ENCODE results near the gene TIMM17A. TPM values are rescaled to one million over a fixed set of nuclear protein-coding genes. Genes with fewer than 3 reads are reported as not detected.
"Not testable (repeated sequence)": the region's sequence is repeated elsewhere in the genome, so short reads cannot be mapped to it uniquely, and the experiment has no call there.

TIMM17A gene
- total RNA-seq, 2 experiments from 2014 or later: 116 to 120 TPM

DNA sequence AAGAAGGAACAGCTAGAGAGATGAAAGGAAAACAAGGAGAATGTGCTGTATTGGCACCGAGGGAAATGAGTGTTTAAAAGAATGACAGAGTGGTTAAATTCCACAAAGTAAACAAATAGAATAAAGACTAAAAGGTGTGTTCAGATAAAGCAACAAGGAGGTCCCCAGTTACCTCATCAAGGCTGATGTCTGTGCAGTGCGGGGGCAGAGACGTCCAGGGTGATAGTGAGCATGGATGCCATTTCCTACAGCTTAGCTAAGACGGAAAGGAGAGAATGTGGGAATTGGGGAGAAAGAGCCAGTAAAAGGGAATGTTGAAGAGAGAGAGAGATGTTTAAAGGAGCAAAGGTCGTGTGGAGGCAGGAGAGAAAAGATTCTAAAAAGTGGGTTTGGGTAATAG is 24.5 kb upstream of the TIMM17A start:
- H3K4me1 Mint-ChIP-seq: no peaks in the 10 kb centered on the region
- H3K36me3 Mint-ChIP-seq: no peaks in the 10 kb centered on the region
- H3K27ac Mint-ChIP-seq: no peak overlapping the region
- no peak overlapping the region for H3K4me3 Mint-ChIP-seq
- peaks cover 3% of the 10 kb centered on the region for H3K27me3 Mint-ChIP-seq
- no peak for DNase-seq
- no peaks in the 10 kb centered on the region for H3K9me3 Mint-ChIP-seq

DNA sequence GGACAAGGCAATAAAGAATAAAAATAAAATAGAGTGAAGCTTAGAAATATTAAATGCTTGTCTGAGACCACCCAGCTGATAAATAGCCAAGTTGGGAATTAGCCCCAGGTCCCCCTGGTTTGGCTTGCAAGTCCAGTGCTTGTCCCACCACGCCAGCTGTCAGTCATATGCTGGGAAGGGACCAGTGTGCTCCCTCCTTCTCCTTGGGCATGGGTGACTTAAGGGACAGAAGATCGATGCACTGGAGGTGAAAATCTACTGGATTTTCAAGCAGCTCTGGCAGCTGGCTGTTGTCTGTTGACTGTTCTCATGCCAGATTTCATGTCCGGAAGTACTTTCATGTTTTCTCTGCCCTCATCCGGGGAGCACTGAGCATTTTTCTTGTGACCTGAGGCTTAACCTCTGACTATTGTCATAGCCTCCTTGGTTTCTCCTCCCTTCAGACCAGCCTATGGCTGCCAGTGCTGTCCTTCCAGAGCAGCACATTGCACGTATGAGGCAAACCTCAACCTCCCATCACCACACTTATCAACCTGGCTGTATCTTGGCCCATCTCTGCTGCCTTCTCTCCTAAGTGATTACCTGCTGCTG is 21.4 kb upstream of the TIMM17A start:
- peaks cover 3% of the 10 kb centered on the region for H3K27me3 Mint-ChIP-seq
- no peaks in the 10 kb centered on the region for H3K9me3 Mint-ChIP-seq
- DNase-seq: no peak
- H3K36me3 Mint-ChIP-seq: no peaks in the 10 kb centered on the region
- H3K4me3 Mint-ChIP-seq: no peak overlapping the region
- H3K4me1 Mint-ChIP-seq: no peaks in the 10 kb centered on the region
- H3K27ac Mint-ChIP-seq: no peak overlapping the region

DNA sequence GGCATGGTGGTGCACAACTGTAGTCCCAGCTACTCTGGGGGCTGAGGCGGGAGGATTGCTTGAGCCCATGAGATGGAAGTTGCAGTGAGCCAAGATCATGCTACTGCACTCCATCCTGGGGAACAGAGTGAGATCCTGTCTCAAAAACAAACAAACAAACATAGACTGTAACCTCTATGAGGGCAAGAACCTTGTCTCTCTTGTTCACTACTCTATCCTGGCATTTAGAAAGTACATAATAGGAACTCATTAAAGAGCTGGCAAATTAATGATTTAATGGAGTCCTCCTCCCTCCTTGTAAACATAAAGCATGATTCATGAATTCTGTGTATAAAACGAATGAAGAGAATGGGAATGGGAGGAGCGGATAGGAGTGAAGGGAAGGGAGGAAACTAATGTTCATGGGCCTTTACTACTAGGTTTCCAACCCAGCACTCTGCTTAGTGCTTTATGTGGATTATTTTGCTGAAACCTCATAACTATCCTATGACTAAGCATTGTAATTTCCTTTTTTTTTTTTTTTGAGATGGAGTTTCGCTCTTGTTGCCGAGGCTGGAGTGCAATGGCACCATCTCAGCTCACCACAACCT is 17.6 kb upstream of the TIMM17A start:
- Mint-ChIP-seq H3K27me3 (peaks cover 3% of the 10 kb centered on the region), H3K27ac (no peak overlapping the region), H3K4me1 (no peaks in the 10 kb centered on the region), H3K9me3 (no peaks in the 10 kb centered on the region), H3K36me3 (no peaks in the 10 kb centered on the region), H3K4me3 (no peak overlapping the region)
- DNase-seq: no peak

DNA sequence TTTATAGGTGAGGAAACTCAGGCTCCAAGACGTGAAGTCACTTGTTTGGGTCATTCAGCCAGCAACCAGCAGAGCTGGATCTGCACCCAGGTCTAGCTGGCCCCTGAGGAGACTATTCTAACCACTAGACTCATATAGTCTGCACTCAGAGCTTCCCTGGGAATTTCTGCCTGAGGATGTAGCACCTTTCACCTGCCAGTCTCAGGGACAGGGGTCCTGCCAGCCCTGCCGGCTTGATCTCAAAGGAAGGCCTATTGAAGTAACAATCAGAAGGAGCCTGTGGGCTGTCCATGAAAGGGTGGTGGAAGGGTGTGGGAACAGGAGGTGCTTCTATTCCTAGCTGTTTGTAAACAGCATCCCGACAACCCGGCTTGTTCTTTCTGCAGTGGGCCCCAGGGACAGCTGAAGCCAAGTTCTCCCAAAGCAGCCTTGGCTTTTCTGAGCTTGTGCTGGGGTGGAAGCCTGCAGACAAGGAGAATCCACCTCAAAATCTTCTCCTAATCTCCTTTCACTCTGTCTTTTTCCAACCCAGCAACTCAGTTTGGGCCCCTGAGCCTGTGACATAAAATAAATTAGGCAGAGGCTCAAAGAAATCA is 16.8 kb upstream of the TIMM17A start:
- H3K4me3 Mint-ChIP-seq: no peak overlapping the region
- no peaks in the 10 kb centered on the region for H3K4me1 Mint-ChIP-seq
- no peaks in the 10 kb centered on the region for H3K9me3 Mint-ChIP-seq
- DNase-seq: no peak
- H3K27ac Mint-ChIP-seq: no peak overlapping the region
- H3K27me3 Mint-ChIP-seq: peaks cover 3% of the 10 kb centered on the region
- H3K36me3 Mint-ChIP-seq: no peaks in the 10 kb centered on the region

DNA sequence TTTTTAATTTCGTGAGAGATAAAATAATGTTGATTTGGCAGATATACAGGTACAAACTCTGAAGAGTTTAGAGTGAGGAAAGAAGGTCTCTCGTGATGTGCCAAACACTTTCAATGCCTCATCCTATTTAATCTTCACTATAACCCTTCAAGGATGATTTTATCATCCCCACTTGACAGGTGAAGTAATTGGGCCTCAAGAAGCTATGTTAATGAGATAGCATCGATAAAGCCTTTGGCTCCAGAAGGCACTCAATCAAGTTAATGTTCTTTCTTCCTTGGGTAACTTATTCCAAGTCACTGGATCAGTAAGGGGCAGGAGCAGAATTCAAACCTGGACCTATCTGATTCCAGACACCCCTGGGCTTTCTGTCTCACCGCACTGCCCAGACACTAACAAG is 16.2 kb upstream of the TIMM17A start:
- Mint-ChIP-seq H3K4me3 (no peak overlapping the region), H3K4me1 (no peaks in the 10 kb centered on the region), H3K27me3 (peaks cover 6% of the 10 kb centered on the region), H3K36me3 (no peaks in the 10 kb centered on the region), H3K9me3 (no peaks in the 10 kb centered on the region), H3K27ac (no peak overlapping the region)
- no peak for DNase-seq

DNA sequence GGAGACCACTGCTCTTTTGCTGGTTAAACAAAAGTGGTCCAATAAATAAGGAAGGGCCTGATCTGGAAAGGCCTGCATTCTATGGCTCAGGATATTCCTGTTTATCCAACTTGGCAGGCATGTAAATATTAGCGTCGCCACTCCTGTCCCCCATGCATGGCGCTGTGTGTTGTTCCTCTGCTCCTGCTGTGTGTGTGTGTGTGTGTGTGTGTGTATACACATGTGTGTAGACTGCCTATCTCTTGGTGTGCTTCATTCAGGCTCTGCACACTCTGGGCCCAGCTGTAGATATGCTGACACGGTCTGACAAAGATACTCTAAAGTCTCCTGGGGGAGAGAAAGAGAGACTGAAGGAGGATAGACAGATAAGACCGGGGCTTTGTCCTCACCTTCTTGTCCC is 15.7 kb upstream of the TIMM17A start:
- Mint-ChIP-seq H3K27me3 (peaks cover 11% of the 10 kb centered on the region), H3K4me1 (no peaks in the 10 kb centered on the region), H3K27ac (no peak overlapping the region), H3K4me3 (no peak overlapping the region), H3K9me3 (no peaks in the 10 kb centered on the region), H3K36me3 (no peaks in the 10 kb centered on the region)
- DNase-seq: no peak

DNA sequence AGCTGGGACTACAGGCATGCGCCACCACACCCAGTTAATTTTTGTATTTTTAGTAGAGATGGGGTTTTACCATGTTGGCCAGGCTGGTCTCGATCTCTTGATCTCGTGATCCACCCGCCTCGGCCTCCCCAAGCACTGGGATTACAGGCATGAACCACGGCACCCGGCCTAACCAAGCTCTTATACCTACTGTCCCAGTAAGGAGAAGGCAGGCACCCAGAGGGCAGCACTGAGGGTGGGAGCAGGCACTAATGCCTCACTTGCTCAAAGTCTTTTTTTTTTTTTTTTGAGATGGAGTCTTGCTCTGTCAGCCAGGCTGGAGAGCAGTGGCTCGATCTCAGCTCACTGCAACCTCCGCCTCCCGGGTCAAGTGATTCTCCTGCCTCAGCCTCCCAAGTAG is 15.0 kb upstream of the TIMM17A start:
- DNase-seq, H3K4me1 Mint-ChIP-seq, H3K4me3 Mint-ChIP-seq, H3K36me3 Mint-ChIP-seq, H3K9me3 Mint-ChIP-seq, H3K27ac Mint-ChIP-seq: not testable (repeated sequence)
- H3K27me3 Mint-ChIP-seq: peaks cover 18% of the 10 kb centered on the region

DNA sequence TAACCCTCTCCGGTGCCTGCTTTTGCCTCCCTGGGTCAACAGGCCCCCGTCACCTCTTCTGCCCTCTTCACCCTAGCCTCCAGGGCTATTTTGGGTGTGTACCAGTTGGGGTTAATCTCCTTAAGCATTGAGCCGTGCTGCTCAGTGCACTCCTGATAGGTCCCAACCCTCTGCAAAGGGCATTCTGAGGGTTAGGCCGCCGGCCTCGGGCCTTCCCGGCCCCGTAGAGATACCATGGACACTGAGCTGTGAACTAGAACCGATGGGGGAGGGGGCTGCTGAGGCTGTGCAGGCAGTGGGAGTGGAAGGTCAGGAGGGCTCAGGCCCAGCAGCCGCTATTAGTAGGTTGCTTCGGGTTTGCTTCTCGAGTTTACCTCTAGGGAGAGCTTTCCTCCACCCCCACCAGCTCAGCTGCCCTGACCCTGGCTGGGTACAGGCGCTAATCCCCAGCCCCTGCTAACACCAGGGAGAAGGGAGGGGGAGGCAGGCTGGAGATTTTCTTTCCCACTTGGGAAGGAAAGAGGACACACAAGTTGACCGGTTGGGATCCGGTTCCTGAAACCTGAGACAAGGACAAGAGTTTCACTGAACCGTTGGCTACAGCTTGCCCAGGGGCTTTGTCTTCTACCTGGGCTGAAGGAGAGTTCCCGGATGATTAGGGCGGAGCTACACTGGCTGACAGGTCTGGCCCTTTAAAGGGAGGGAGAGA is 13.7 kb upstream of the TIMM17A start:
- H3K27me3 Mint-ChIP-seq: peaks cover 31% of the 10 kb centered on the region
- H3K9me3 Mint-ChIP-seq: no peaks in the 10 kb centered on the region
- H3K27ac Mint-ChIP-seq: no peak overlapping the region

DNA sequence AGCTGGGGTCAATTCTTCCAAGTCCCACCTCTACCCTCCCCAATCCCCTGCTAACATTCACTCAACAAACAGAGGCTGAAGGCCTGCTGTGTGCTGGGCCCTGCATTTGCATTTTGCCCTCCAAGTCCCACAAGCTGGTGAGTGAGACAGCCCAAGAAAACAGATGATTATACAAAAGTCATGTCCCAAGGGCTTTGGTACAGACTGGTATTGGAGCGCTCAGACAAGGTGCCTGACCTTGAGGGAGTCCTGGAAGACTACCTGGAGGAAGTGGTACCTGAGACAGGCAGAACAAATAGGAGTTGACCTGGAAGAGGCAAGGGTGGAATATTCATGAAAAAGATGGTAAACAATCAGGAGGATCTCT is 13.2 kb upstream of the TIMM17A start:
- peaks cover 6% of the 10 kb centered on the region for H3K4me1 Mint-ChIP-seq
- H3K27ac Mint-ChIP-seq: no peak overlapping the region
- peaks cover 36% of the 10 kb centered on the region for H3K27me3 Mint-ChIP-seq
- no peaks in the 10 kb centered on the region for H3K36me3 Mint-ChIP-seq
- H3K4me3 Mint-ChIP-seq: no peak overlapping the region
- H3K9me3 Mint-ChIP-seq: no peaks in the 10 kb centered on the region
- DNase-seq: no peak

More for the DNA sequence above, 13.7 kb upstream of the TIMM17A start:
- Mint-ChIP-seq H3K36me3 (no peaks in the 10 kb centered on the region), H3K4me3 (no peak overlapping the region), H3K4me1 (peaks cover 6% of the 10 kb centered on the region)
- no peak for DNase-seq

DNA sequence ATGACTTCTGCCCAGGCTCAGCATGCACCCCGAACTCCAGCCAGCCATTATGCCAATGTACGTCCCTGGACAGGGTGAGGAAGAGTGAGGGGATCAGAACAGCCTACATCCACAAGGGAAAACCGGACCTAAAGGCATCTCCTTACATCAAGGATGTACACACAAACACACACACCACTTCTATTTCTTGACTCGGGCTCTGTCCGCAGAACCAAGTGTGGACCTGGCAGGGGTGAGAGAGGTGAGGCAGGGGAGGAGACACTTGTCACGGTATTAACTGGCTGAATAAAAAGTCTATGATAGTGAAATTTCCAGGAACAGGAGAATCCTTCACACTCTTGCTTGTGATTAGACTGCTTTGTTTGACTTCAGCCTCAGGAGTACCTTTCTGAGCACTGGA is 11.3 kb upstream of the TIMM17A start:
- Mint-ChIP-seq H3K27ac (no peak overlapping the region), H3K27me3 (peaks cover 52% of the 10 kb centered on the region), H3K9me3 (no peaks in the 10 kb centered on the region), H3K36me3 (no peaks in the 10 kb centered on the region), H3K4me1 (peaks cover 6% of the 10 kb centered on the region), H3K4me3 (no peak overlapping the region)
- DNase-seq: no peak

DNA sequence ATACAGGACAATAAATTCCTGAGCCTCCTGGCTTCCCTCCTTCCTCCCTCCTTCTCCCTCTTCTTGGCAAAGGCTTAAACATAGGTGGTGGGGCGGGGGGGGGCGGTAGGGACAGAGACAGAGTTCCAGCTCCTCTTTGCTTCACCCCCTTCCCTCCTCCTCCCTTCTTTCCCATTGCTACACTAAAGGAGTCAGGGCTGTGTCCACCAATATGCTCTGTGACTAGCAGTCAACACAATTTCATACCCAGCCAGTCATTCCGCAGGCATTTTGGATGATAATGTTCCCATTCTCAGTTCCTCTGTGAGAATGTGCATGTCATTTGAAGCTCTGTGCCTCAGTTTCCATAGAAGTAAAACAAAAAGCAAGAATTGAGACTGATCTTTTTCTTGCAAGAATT is 10.7 kb upstream of the TIMM17A start:
- Mint-ChIP-seq H3K36me3 (no peaks in the 10 kb centered on the region), H3K4me3 (no peak overlapping the region), H3K27me3 (peaks cover 52% of the 10 kb centered on the region), H3K27ac (no peak overlapping the region), H3K4me1 (peaks cover 6% of the 10 kb centered on the region), H3K9me3 (no peaks in the 10 kb centered on the region)
- no peak for DNase-seq

DNA sequence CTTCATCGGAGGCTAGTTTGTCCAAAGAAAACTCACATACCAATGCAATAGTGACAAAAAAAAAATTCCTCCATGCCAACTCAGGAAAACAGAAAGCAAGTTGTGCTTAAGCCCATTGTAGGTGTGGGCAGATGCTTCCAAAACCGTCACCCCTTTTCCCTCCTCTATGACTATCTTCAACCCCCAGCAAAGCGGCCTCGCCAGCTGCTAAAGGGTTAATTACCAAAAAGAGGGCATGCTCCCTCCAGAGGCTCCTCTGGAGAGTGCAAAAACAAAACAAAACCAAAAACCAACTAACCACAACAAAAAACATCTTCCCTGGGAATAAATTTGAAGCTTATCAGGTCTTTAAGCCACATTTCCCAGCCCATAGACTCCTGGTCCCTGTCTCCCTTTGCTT is 10.1 kb upstream of the TIMM17A start:
- no peak for DNase-seq
- H3K27me3 Mint-ChIP-seq: peaks cover 52% of the 10 kb centered on the region
- H3K9me3 Mint-ChIP-seq: no peaks in the 10 kb centered on the region
- no peaks in the 10 kb centered on the region for H3K36me3 Mint-ChIP-seq
- H3K27ac Mint-ChIP-seq: no peak overlapping the region
- peaks cover 6% of the 10 kb centered on the region for H3K4me1 Mint-ChIP-seq
- no peak overlapping the region for H3K4me3 Mint-ChIP-seq

DNA sequence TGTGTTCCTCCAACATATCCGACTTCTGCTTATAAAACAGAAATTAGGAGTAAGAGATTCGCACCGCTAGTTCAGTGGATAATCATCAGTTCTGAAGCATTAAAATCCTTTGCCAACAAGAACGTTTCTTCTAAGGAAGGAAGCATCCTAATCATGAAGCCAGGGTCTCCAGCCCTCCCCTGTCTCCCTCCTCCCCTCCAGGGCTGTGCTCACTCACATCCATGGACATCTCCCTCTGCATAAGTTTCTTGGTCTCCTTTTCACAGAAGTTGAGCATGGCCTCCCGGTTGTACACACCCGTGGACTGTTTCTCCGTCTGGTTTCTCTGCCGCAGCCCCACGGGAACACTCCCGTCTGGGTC is 9.5 kb upstream of the TIMM17A start:
- H3K27ac Mint-ChIP-seq: no peak overlapping the region
- H3K36me3 Mint-ChIP-seq: no peaks in the 10 kb centered on the region
- H3K4me3 Mint-ChIP-seq: no peak overlapping the region
- no peaks in the 10 kb centered on the region for H3K9me3 Mint-ChIP-seq
- H3K27me3 Mint-ChIP-seq: peaks cover 52% of the 10 kb centered on the region
- no peak for DNase-seq
- peaks cover 6% of the 10 kb centered on the region for H3K4me1 Mint-ChIP-seq

DNA sequence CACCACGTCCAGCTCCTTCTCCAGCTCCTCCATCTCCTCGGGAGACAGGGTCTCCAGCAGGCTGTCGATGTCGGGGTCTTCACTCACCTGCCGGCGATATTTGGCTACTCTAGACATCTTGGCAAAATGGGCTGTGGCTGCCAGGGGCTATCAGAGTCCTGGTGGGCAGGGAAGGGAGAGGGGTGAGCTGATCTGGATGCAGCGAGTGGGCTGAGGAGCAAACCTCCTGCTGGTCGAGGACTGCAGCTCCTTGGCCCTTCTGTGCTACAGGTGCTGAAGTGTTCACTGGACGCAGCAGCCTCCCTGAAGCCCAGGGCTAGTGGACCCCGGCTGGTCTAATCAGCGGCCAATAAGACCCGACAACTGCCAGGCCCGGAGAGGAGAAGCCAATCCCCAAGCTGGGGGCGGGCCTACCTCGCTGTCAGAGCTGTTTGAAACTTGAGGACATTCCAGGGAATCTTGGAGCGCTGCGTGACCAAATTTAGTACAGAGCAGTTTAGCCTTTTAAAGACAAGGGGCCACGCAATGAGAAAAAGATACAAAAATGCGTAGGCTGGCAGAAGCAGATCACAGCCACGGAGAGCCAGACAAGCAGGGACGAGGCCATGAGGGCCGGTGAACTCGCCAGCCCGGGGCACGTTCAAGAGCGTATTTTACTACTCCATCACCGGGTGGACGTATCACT is 8.9 kb upstream of the TIMM17A start, which contains the start of gene LMOD1:
LMOD1 (minus strand) TSS at position 325 of the 685 bp plus-strand sequence; CDS start at position 117, 208 bp downstream.
- H3K27ac Mint-ChIP-seq: no peak within 1 kb of the TSS
- peaks cover 52% of the 10 kb centered on the region for H3K27me3 Mint-ChIP-seq
- no peaks in the 10 kb centered on the region for H3K36me3 Mint-ChIP-seq
- no peak for DNase-seq
- H3K9me3 Mint-ChIP-seq: no peaks in the 10 kb centered on the region
- H3K4me1 Mint-ChIP-seq: peaks cover 6% of the 10 kb centered on the region
- peak within 1 kb of the TSS; percentile 37 for H3K4me3 Mint-ChIP-seq

DNA sequence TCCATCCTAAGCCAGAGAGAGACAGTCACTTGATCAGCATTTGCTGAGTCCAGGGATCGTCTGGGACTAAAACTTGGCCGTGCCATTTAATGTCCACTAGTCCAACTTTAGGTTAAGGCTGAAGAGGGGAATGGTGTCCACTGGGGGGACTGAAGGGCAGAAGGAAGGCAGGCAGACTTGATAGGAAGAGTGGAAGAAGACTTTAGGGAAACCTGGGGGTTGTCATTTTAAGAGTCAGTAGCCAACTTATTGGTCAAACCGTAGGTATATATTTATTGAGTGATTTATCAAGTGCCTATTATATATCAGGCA is 7.7 kb upstream of the TIMM17A start:
- no peak overlapping the region for H3K4me3 Mint-ChIP-seq
- H3K4me1 Mint-ChIP-seq: peaks cover 6% of the 10 kb centered on the region
- peaks cover 49% of the 10 kb centered on the region for H3K27me3 Mint-ChIP-seq
- H3K9me3 Mint-ChIP-seq: no peaks in the 10 kb centered on the region
- H3K27ac Mint-ChIP-seq: no peak overlapping the region
- no peak for DNase-seq
- H3K36me3 Mint-ChIP-seq: no peaks in the 10 kb centered on the region
